ENCODE results near the gene TMEM267.

GRCh38 chr5:43485406-43485805 is 1.7 kb upstream of the TMEM267 start:
- TF ChIP-seq CTCF (conservative IDR thresholded peaks at IDR 0.05; ENCODE audit: low read length) (no peak), EZH2phosphoT487 (IDR thresholded peaks at IDR 0.05; ENCODE audit: borderline replicate concordance, low read depth, low read length) (no peak)
